Fibroblast of the aortic adventitia (primary cell): ENCODE data around the gene NMBR. TPM values are rescaled to one million over a fixed set of nuclear protein-coding genes. Genes with fewer than 3 reads are reported as not detected.
"Not testable (repeated sequence)": the region's sequence is repeated elsewhere in the genome, so short reads cannot be mapped to it uniquely, and the experiment has no call there.

Experiments
- DNase-seq: peaks from one replicate; pipeline ENCODE4 v3.0.0-alpha.2; 2010; ENCODE audit warnings: low read depth
- H3K4me3 ChIP-seq: 2 replicates; pipeline ENCODE4 v1.5.1; 2011; ENCODE audit warnings: low read depth, mild to moderate bottlenecking, control low read depth, low read length, moderate library complexity
- total RNA-seq: library from RNA; depleted of rRNA; stranded (reverse); fragments of >200 nt; gene quantifications from 2 replicates; pipeline ENCODE4 v1.2.3, GENCODE V29; 2012; ENCODE audit warnings: low replicate concordance
- TF ChIP-seq, protein P1 (sequence below): IDR thresholded peaks from 2 replicates; pipeline ENCODE4 v1.5.1; 2011; ENCODE audit warnings: mild to moderate bottlenecking, low read length, control low read depth, inconsistent platforms; ENCODE audit not compliant: insufficient read depth

NMBR gene
- total RNA-seq, 1 donor: not detected

DNA sequence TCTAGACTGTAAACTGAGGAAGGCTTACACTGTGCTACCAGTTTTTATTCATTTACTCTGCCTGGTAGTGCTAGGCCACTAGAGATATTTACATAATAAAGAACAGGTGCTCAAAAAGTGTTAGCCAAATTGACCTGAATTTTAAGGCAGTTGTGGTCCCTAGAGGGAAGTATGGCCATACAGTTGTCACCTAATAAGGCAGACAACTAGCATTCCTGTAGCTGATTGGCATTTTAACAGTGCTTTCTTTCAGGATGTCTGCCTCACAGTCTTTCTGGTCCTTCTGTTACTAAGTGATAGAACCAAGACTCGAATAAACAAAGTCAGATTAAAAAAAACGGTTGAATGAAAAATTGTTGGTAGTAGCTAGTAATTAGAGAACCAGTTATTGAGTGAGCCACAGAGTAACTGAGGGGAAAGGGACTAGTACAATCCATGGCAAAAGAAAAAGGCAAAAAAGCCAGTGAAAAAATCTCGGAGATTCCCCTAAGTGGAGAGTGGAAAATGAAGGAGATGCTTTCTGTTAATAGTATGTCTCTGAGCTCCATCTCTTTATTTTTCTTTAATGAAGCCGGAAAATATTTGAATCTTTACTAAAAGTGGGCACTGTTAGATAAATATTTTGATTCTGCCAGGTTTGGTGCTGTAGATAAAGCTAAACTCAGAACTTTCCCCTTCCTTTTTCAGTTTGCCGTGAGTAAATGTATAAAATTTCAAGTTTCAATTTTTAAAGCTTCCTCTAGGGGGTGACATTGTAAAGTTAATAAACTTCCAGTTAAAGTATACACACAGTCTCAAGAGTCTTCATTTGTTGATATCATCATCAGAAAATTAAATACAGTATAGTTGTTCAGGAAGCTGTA is 9.2 kb upstream of the NMBR start:
- no peak overlapping the region for H3K4me3 ChIP-seq
- peak; percentile 51 for DNase-seq
- TF ChIP-seq, protein P1, sequence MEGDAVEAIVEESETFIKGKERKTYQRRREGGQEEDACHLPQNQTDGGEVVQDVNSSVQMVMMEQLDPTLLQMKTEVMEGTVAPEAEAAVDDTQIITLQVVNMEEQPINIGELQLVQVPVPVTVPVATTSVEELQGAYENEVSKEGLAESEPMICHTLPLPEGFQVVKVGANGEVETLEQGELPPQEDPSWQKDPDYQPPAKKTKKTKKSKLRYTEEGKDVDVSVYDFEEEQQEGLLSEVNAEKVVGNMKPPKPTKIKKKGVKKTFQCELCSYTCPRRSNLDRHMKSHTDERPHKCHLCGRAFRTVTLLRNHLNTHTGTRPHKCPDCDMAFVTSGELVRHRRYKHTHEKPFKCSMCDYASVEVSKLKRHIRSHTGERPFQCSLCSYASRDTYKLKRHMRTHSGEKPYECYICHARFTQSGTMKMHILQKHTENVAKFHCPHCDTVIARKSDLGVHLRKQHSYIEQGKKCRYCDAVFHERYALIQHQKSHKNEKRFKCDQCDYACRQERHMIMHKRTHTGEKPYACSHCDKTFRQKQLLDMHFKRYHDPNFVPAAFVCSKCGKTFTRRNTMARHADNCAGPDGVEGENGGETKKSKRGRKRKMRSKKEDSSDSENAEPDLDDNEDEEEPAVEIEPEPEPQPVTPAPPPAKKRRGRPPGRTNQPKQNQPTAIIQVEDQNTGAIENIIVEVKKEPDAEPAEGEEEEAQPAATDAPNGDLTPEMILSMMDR: peak; percentile 38

DNA sequence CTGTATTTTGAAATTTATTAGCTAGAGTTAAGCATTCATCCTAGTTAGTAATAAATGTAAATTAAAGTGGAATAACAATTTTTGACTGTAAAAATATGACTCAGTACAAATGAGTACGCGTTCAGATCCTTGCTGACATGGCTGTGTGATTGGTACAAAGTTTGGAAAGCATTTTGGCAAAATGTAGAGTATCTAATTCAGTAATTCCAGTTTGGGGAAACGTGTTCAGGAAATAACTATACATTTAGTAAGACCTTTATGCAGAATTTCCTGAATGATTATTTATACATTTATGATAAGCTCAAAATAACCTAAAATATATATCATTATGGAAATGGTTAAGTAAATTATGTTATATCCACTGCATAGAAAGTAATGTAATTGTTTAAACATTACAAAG is 8.2 kb upstream of the NMBR start:
- no peak for DNase-seq
- TF ChIP-seq, protein P1: no peak

DNA sequence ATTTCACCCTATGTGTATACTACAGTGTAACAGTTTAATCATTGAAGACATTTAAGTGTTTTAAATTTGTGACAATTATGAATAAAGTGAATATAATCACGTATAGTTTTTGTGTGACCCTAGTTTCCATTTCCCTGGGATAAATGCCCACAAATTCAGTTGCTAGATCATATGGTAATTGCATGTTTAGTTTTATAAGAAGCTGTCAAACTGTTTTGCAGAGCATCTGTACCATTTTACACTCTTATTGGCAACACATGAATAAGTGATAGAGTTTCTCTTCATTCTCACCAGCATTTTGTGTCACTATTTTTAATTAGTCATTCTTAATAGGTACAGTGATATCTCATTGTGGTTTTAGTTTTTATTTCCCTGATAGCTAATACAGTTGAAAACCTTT is 7.4 kb upstream of the NMBR start:
- no peak overlapping the region for H3K4me3 ChIP-seq
- TF ChIP-seq, protein P1: no peak
- no peak for DNase-seq

More for the DNA sequence above, 8.2 kb upstream of the NMBR start:
- H3K4me3 ChIP-seq: no peak overlapping the region

DNA sequence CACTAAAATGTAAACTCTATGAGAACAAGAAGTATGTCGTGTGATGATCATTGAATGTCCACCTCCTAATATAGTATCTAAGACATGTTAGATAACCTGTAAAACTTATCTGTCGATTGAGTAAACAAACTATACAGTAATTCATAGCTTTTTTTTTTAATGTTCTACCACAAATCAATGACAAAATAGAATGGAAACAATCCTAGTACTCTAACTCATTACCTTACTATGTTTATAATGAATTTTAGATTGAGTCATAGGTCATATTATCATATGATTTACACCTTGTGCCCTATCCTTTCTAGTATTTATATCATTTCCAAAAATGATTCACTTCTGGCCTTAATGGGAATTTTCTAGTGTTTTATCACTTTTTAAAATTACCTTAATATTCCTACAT is 6.3 kb upstream of the NMBR start:
- TF ChIP-seq, protein P1: no peak
- no peak for DNase-seq
- no peak overlapping the region for H3K4me3 ChIP-seq

DNA sequence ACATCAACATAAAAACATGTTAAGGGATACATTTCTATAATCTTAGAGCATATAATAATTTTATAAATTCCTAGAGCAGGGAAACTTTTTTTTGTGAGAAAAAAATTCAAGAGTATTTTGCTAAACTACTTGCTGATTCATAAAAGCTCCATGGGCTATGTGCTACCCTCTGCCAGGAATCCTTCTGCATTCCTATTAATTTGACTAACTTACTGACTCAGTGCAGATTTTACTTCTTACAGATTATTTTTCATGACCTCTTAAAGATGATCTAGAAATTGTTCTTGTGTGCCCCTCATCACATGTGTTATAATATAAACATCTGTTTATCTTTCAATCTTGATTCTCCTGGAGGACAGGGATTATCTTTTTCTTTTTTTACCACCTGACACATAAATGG is 5.8 kb upstream of the NMBR start:
- TF ChIP-seq, protein P1: no peak
- no peak overlapping the region for H3K4me3 ChIP-seq
- DNase-seq: peak; percentile 73

DNA sequence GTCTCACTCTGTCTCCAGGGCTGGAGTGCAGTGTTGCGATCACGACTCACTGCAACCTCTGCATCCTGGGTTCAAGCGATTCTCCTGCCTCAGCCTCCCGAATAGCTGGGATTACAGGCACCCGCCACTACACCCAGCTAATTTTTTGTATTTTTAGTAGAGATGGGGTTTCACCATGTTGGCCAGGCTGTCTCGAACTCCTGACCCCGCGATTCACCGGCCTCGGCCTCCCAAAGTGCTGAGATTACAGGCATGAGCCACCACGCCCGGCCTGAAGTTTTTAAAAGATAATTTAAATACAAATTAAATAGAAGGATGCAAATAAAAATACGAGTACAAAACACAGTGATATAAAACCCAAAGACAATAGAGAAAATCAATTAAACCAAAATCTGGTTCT is 5.4 kb downstream of the NMBR start:
- not testable (repeated sequence) for H3K4me3 ChIP-seq, DNase-seq

DNA sequence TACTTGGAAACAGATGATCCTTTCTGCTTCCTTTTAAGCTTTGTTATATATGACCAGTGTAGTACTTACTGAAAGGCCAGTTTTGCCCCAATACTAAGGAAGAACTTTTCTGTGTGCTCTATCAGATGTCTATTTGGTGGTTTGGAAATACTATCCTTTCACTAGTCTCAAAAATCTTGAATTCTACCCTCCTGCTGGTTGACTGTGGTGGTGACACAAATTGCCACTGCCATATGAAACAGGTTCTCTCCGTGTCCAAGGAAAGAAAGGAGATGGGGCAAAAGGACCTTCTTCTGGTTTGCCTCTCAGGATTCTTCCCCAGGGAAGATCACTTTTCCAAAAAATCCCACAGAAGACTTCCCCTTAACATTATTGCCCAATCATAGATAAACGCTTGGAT is 8.0 kb downstream of the NMBR start:
- no peak for DNase-seq

More for the DNA sequence above, 8.0 kb downstream of the NMBR start:
- TF ChIP-seq, protein P1: no peak
- H3K4me3 ChIP-seq: no peak overlapping the region
